ENCODE measurements around the gene UBALD1. TPM values are rescaled to one million over a fixed set of nuclear protein-coding genes. Genes with fewer than 3 reads are reported as not detected.

UBALD1 gene
- total and polyA plus RNA-seq, 10 of the 15 experiments (the other 5 are each of a cell fraction or from before 2014, with no cell fraction given): 0.05 to 32.7 (median 5.1) TPM

DNA sequence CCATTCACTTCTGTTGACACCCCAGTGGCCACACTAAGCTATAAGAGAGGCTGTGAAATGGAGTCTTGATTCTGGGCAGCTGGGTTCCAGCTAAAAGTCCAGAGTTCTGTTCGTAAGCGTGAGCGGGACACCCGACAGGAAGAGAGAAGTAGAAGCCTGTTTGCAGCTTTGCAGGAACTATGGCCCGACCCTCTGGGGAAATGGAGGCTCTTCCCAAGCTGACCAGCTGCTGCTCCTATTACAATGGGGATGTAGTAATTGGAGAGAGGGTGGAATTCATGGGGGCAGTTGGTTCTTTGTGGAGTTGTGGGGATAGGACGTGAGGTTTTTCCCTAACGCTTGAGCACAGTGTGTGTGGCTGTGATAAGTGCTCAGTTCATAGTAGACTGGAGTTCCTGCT, 28.4 kb downstream of the UBALD1 start:
- peaks cover 8% of the 10 kb centered on the region; the same call in 2 of the 3 replicates for H3K9me3 ChIP-seq (replicated peaks; ENCODE audit: control insufficient read depth, insufficient read depth, low read length)
- CTCF ChIA-PET: interaction anchor here (0.5 to 2.5 kb wide), 16 partner anchors 8 to 369 kb away, joined by 3 to 52 read pairs (median 4); partner anchors contain the start of gene MGRN1
- H3K27ac ChIP-seq (ENCODE audit: control insufficient read depth, insufficient read depth): no peak overlapping the region
- H3K4me2 ChIP-seq (ENCODE audit: control insufficient read depth, insufficient read depth): no peak overlapping the region
- no peak overlapping the region for H3K9ac ChIP-seq (ENCODE audit: control insufficient read depth, insufficient read depth, low read length)
- H4K20me1 ChIP-seq (ENCODE audit: control insufficient read depth, insufficient read depth): no peaks in the 10 kb centered on the region
- intact Hi-C loops (cut with micrococcal nuclease; ENCODE audit: unreplicated experiment): no loop called here
- TF ChIP-seq CBX5 (IDR thresholded peaks at IDR 0.05; ENCODE audit: low read depth) (no peak), SP1 (IDR thresholded peaks at IDR 0.05; ENCODE audit: low read depth, low read length) (no peak), GATAD2B (conservative IDR thresholded peaks at IDR 0.05; ENCODE audit: low read depth) (no peak), NR2C1 (IDR thresholded peaks at IDR 0.05) (no peak), GABPA (IDR thresholded peaks at IDR 0.05; ENCODE audit: low read depth) (no peak), BHLHE40 (IDR thresholded peaks at IDR 0.05; ENCODE audit: borderline replicate concordance in 1 of 2, low read depth in 2 of 2, low read length in 1 of 2) (no peak), ZZZ3 (IDR thresholded peaks at IDR 0.05; ENCODE audit: control insufficient read depth, insufficient read length, low read depth) (no peak), ZNF384 (IDR thresholded peaks at IDR 0.05; ENCODE audit: borderline replicate concordance, low read depth, low read length) (no peak), TCF7 (IDR thresholded peaks at IDR 0.05; ENCODE audit: borderline replicate concordance) (no peak), ZNF217 (IDR thresholded peaks at IDR 0.05) (no peak), KDM1A (IDR thresholded peaks at IDR 0.05; ENCODE audit: borderline replicate concordance) (no peak), ZNF207 (IDR thresholded peaks at IDR 0.05; ENCODE audit: borderline replicate concordance) (no peak), DPF2 (IDR thresholded peaks at IDR 0.05) (no peak), SIX5 (IDR thresholded peaks at IDR 0.05; ENCODE audit: low read depth, low read length, severe bottlenecking) (no peak), MYB (IDR thresholded peaks at IDR 0.05; ENCODE audit: borderline replicate concordance, low read depth, low read length) (no peak)
- TF ChIP-seq, protein P1, sequence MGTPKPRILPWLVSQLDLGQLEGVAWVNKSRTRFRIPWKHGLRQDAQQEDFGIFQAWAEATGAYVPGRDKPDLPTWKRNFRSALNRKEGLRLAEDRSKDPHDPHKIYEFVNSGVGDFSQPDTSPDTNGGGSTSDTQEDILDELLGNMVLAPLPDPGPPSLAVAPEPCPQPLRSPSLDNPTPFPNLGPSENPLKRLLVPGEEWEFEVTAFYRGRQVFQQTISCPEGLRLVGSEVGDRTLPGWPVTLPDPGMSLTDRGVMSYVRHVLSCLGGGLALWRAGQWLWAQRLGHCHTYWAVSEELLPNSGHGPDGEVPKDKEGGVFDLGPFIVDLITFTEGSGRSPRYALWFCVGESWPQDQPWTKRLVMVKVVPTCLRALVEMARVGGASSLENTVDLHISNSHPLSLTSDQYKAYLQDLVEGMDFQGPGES (IDR thresholded peaks at IDR 0.05): no peak
- TF ChIP-seq, protein P2, sequence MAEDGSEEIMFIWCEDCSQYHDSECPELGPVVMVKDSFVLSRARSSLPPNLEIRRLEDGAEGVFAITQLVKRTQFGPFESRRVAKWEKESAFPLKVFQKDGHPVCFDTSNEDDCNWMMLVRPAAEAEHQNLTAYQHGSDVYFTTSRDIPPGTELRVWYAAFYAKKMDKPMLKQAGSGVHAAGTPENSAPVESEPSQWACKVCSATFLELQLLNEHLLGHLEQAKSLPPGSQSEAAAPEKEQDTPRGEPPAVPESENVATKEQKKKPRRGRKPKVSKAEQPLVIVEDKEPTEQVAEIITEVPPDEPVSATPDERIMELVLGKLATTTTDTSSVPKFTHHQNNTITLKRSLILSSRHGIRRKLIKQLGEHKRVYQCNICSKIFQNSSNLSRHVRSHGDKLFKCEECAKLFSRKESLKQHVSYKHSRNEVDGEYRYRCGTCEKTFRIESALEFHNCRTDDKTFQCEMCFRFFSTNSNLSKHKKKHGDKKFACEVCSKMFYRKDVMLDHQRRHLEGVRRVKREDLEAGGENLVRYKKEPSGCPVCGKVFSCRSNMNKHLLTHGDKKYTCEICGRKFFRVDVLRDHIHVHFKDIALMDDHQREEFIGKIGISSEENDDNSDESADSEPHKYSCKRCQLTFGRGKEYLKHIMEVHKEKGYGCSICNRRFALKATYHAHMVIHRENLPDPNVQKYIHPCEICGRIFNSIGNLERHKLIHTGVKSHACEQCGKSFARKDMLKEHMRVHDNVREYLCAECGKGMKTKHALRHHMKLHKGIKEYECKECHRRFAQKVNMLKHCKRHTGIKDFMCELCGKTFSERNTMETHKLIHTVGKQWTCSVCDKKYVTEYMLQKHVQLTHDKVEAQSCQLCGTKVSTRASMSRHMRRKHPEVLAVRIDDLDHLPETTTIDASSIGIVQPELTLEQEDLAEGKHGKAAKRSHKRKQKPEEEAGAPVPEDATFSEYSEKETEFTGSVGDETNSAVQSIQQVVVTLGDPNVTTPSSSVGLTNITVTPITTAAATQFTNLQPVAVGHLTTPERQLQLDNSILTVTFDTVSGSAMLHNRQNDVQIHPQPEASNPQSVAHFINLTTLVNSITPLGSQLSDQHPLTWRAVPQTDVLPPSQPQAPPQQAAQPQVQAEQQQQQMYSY (CRISPR knock-in tag; IDR thresholded peaks at IDR 0.05): no peak
- H3K4me3 ChIP-seq: no peak overlapping the region
- POLR2A ChIA-PET: no interaction called here
- no peaks in the 10 kb centered on the region; a peak in 1 of 4 replicates for H3K27me3 ChIP-seq (replicated peaks in 1 of 2; ENCODE audit: control insufficient read depth in 2 of 2, insufficient read depth in 2 of 2, low read length in 1 of 2)
- SMC1A ChIA-PET (ENCODE audit: uncharacterized antibody, unreplicated experiment): interaction anchor here (1.1 to 2.5 kb wide), 5 partner anchors 13 to 80 kb away, joined by 3 to 18 read pairs (median 6); no protein-coding TSS in a partner anchor
- RAD21 ChIA-PET (ENCODE audit: unreplicated experiment): interaction anchor here (1.1 to 2.0 kb wide), 6 partner anchors 21 to 80 kb away, joined by 3 to 17 read pairs (median 4); partner anchors contain the start of gene MGRN1
- WGBS (ENCODE audit: insufficient coverage, insufficient replicate concordance, low lambda C conversion rate, missing lambda C conversion rate): 51% methylated on average over 7 of the region's 7 CpGs
- H2AFZ ChIP-seq (ENCODE audit: control insufficient read depth, low read depth, low read length): no peak overlapping the region
- in situ Hi-C loops (cut with MboI): no loop called here
- no TSS peak for BruUV-seq (replicated peaks)
- ATAC-seq (no peak), DNase-seq (ENCODE audit: low read depth, low spot score) (no peak), FAIRE-seq (no peak)
- H3K79me2 ChIP-seq (ENCODE audit: control insufficient read depth, insufficient read depth, low read length): no peaks in the 10 kb centered on the region
- H3K36me3 ChIP-seq (ENCODE audit: control insufficient read depth in 2 of 2, insufficient read depth in 2 of 2, low read length in 1 of 2): no peaks in the 10 kb centered on the region
- no peaks in the 10 kb centered on the region for H3K4me1 ChIP-seq (ENCODE audit: control insufficient read depth, insufficient read depth, low read length)

Data from GM12878 (cell line).